Vagina (tissue), 2 donors: ENCODE results near the gene SLC5A12.

Experiments
- CTCF ChIP-seq, 3 experiments: fragments of 450-650 bp in 2 of 3; fragments of 200-600 bp in 1 of 3; sonication (generic) in 1 of 3; IDR thresholded peaks; one replicate each; pipeline ENCODE4 v1.5.1; 2017 to 2019; ENCODE audit warnings: antibody characterized with exemption in 3 of 3, mild to moderate bottlenecking in 2 of 3, moderate library complexity in 2 of 3
- POLR2A ChIP-seq, 2 donors: fragments of 450-650 bp; IDR thresholded peaks; one replicate each; pipeline ENCODE4 v1.6.1; 2017; ENCODE audit warnings: antibody characterized with exemption in 2 of 2, mild to moderate bottlenecking in 2 of 2, moderate library complexity in 2 of 2
- POLR2AphosphoS5 ChIP-seq, 2 donors: sonication (generic); formaldehyde crosslinking; IDR thresholded peaks; one replicate each; pipeline ENCODE4 v1.9.0; 2017; ENCODE audit warnings: antibody characterized with exemption in 2 of 2, mild to moderate bottlenecking in 2 of 2, low read depth in 1 of 2; ENCODE audit not compliant: insufficient read depth in 1 of 2

DNA sequence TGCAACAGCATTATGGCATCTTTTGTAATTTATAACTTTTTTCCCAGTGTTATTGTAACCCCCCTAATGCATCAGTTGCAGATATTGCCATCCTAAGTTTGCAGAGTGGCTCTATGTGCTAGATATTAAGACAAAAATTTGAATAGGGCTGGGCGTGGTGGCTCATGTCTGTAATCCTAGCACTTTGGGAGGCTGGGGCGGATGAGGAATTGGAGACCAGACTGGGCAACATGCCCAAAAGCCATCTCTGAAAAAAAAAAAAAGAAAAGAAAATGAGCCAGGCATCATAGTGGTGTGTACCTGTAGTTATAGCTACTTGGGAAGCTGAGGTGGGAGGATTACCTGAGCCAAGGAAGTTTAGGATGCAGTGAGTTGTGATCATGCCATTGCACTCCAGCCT, 99.7 kb downstream of the SLC5A12 start:
- no peak for TF ChIP-seq CTCF (IDR thresholded peaks at IDR 0.05)
- no peak for TF ChIP-seq POLR2A (IDR thresholded peaks at IDR 0.05)
- TF ChIP-seq POLR2AphosphoS5 (IDR thresholded peaks at IDR 0.05; ENCODE audit: insufficient read depth in 1 of 2, low read depth in 1 of 2) = no peak
